Measurements from ENCODE around the gene ADAMTS9.

The ADAMTS9 gene

GRCh38 chr3:64651741-64652241 is 36.0 kb downstream of the ADAMTS9 start:
- DNase-seq = no peak

GRCh38 chr3:64651303-64651702 is 36.5 kb downstream of the ADAMTS9 start:
- no peak for DNase-seq

- no peak for DNase-seq
These were observed 37.1 kb downstream of the ADAMTS9 start for GRCh38 chr3:64650715-64651114.

GRCh38 chr3:64650096-64650622 is 37.6 kb downstream of the ADAMTS9 start:
- DNase-seq = no peak

GRCh38 chr3:64648927-64649906 is 38.6 kb downstream of the ADAMTS9 start:
- DNase-seq = no peak

- DNase-seq = no peak
These were observed 40.0 kb downstream of the ADAMTS9 start for GRCh38 chr3:64647825-64648224.

GRCh38 chr3:64645243-64645642 is 42.6 kb downstream of the ADAMTS9 start:
- DNase-seq = no peak

GRCh38 chr3:64644483-64644882 is 43.3 kb downstream of the ADAMTS9 start:
- no peak for DNase-seq

- DNase-seq = peak; percentile 67
These were observed 45.3 kb downstream of the ADAMTS9 start for GRCh38 chr3:64642327-64643151.

- DNase-seq = peak; percentile 65
These were observed 48.8 kb downstream of the ADAMTS9 start for GRCh38 chr3:64638981-64639481.

GRCh38 chr3:64638511-64638910 is 49.3 kb downstream of the ADAMTS9 start:
- no peak for DNase-seq

- peak; percentile 48 for DNase-seq
These were observed 53.4 kb downstream of the ADAMTS9 start for GRCh38 chr3:64634417-64634816.

GRCh38 chr3:64631951-64632350 is 55.8 kb downstream of the ADAMTS9 start:
- DNase-seq = no peak

- DNase-seq = no peak
These were observed 60.1 kb downstream of the ADAMTS9 start for GRCh38 chr3:64627471-64628321.

GRCh38 chr3:64627042-64627441 is 60.8 kb downstream of the ADAMTS9 start:
- no peak for DNase-seq

GRCh38 chr3:64625381-64625780 is 62.4 kb downstream of the ADAMTS9 start:
- no peak for DNase-seq

GRCh38 chr3:64623125-64623524 is 64.7 kb downstream of the ADAMTS9 start:
- no peak for DNase-seq

- no peak for DNase-seq
These were observed 65.9 kb downstream of the ADAMTS9 start for GRCh38 chr3:64621726-64622395.

GRCh38 chr3:64621275-64621674 is 66.5 kb downstream of the ADAMTS9 start:
- DNase-seq = no peak

GRCh38 chr3:64620020-64620419 is 67.8 kb downstream of the ADAMTS9 start:
- DNase-seq = no peak

GRCh38 chr3:64619216-64619615 is 68.6 kb downstream of the ADAMTS9 start:
- DNase-seq = no peak
